ENCODE results near the gene RAD23A.
A peak's percentile ranks its signal among the peaks of the same experiment; 100 is the strongest.

RAD23A gene

DNA sequence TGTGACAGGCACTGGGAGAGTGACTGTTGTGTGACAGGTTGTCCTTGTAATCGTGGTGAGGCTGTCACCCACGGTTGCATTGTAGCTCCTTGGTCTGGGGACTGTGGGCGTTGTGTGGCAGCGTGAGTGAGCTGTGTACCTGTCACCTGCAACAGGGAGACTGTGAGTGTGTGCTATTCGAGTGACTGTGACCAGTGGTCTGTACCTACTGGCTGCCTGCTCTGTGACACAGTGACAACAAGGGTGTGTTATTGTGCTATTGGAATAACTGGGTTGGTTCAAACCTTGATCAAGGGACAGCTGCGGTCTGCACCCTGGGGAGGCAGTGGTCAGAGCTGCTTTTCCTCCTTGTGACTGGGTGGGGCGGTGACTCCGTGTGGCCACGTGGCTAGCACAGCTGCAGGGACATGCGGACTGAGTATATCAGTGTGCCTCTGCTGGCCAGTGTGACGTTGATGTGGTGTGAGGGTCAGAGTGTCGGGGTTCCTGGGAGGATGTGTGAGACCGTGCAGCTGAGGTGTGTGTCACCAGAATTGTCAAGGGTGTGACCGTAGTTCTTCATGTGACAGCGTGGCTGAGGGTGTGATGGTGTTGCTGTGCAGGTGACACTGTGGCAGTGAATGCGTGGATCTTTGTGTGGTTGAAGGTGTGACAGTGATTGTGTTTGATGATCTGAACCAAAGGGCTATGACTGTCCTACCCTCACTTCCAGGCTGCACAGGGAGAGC is 39.6 kb downstream of the RAD23A start:
- DNase-seq, result no peak

DNA sequence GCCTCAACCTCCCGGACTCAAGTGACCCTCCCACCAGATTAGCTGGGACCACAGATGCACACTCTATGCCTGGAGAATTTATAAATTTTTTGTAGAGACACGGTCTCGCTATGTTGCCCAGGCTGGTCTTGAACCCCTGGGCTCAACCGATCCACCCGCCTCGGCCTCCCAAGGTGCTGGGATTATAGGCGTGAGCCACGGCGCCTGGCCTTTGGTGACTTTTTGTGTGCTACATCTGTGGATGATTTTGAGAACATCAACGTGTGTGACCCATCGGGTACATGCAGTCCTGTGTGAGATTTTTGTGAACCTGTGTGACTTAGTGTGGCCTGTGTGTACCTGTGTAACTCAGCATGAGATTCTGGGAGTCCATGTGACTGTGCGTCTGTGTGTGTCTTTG is 41.1 kb downstream of the RAD23A start:
- no peak for DNase-seq

DNA sequence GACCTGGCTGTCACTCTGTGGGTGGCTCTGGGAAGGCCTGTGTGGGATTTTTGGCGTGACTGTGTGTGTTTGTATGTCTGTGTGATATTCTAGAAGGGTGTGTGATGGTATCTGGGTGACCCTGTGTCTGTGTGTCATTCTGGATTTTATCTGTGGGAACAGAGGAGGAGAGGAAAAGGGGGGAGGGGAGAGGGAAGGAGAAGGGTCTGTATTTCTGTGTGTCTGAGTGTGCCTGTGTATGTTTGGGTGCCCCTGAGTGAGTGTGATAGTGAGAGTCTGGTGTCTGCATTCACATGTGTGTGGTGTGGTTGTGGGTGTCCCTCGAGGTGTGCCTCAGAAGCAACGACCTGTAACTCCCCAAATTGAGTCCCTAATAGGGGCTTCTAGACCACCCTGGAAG is 41.5 kb downstream of the RAD23A start:
- no peak for DNase-seq

- no peak for DNase-seq
These were observed 42.1 kb downstream of the RAD23A start for GRCh38 chr19:12987781-12988180.

DNA sequence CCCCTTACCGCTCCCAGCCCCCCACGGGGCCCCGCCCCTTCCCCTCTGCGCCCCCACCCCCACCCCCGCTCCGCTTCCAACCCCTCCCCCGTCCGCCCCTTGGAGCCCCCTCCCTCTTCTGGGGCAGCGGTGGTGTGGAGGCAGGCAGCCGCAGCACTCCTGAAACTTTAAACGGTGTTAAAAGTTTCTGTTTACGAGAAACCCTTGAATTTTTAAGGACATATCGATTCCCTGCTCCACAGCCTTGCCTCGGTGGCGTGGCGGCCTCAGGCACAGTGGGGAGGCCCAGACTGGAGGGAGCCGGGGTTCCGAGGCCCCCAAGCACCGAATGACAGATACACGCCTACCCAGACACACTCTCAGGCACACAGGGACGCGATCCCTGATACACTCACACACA is 44.8 kb downstream of the RAD23A start:
- DNase-seq, result no peak

GRCh38 chr19:12990853-12991252 is 45.2 kb downstream of the RAD23A start:
- no peak for DNase-seq

- DNase-seq, result no peak
These were observed 45.6 kb downstream of the RAD23A start for GRCh38 chr19:12991296-12991695.

DNA sequence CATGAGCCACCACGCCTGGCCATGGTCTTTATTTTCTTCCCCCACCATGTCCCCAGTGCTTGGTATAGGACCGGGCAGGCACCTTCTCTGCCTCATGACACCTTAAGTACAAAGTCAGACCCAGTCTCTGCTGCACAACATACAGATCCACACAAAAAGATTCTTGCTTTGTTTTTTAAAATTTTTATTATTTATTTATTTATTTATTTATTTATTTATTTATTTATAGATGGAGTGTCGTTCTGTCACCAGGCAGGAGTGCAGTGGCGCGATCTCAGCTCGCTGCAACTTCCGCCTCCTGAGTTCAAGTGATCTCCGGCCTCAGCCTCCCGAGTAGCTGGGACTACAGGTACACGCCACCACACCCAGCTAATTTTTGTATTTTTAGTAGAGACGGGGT is 47.1 kb downstream of the RAD23A start:
- no peak for DNase-seq

GRCh38 chr19:12993562-12993961 is 47.9 kb downstream of the RAD23A start:
- no peak for DNase-seq

DNA sequence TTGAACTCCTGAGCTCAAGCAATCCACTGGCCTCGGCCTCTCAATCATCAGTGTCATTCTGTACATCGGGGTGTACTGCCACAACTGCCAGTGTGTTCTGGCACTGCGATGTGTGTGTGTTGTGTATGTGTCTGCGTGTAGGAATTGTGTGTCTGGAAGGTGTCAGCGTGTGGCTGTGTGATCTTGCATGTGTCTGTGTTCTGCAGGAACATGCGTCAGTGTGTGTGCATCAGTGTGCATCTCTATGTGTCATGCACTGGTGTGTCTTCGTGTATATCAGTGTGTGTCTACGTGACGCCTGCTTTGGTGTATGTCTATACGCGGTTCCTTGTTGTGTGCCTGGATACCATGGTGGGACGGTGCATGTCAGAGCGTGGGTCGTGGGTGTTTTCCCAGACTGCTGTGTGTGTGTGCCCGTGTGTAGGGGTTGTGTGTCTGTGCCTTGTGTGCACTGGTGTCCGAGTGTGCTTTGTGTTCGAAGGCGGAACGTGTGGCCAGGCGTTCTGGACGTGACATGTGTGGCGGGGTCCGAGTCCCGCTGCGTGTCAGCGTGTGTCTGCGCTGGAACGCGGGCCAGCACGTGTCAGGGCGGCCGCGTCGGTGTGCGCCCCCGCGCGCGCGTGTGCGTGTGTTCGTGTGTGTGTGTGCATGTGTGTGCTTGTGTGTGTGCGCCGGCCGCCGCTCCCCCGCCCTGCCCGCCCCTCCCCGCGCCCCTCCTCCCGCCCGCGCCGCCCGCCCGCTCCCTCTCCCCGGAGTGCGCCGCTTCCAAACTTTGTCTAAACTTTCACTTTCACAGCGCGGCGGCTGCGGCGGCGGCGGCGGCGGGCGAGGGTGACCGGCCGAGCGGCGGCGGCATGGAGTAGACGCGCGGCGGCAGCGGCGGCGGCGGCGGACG is 49.3 kb downstream of the RAD23A start, which contains the start of gene NFIX:
TSS of gene NFIX (plus strand) at position 775 of the 895 bp plus-strand sequence. CDS start 363 bp downstream, outside the sequence.
- DNase-seq, result peak; percentile 73

GRCh38 chr19:12995596-12996405 is 50.1 kb downstream of the RAD23A start:
- peak; percentile 25 for DNase-seq

DNA sequence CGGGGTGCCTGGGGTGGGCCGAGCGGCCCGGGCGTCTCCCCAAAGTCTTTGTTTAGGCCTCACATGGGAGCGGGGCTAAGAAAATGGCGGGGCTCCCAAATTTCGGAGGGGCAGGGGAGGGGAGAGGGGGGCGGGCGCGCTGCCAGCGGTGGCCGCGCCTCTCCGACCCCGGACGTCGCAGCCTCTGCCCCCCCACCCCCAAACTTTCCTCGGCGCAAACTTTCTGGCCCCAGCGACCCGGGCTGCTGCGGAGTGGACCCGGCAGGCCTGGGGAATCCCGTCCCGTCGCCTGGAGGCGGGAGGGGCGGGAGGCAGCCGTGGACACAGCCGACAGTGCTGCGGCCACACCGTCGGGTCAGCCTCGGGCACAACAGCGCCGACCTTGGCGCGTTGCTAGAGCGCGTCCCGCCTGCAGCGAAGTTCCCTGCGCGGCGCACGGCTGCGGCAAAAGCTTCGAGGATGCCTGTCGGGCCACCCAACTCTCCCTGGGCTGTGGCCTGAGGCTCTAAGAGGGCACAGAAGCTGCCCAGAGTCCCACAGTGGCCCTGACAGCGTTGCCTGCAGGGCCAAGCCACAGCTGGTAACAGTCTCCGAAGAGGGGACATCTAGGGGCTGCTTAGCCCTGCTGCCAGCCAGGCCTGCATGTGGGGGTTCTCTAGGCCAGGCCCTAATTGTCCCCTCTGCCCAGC is 50.9 kb downstream of the RAD23A start:
- DNase-seq, result no peak

GRCh38 chr19:12997179-12997966 is 51.7 kb downstream of the RAD23A start:
- DNase-seq, result no peak

- no peak for DNase-seq
These were observed 52.6 kb downstream of the RAD23A start for GRCh38 chr19:12997967-12998940.

DNA sequence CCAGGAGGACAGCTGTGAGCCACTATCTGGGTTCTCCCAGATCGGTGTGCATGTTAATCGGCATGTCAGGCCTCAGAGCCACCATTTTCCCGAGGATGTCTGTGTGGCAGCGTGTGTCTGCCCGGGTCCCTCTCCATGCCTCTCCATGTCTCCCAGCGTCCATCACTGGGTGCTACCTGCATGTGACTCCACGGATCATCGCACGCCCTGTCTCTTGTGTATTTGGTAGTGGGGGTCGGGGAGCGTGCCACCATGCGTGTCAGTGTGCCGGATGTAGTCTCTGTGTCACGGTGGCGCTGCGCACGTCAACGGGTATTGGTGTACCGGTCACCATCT is 55.5 kb downstream of the RAD23A start:
- no peak for DNase-seq

- no peak for DNase-seq
These were observed 56.0 kb downstream of the RAD23A start for GRCh38 chr19:13001502-13002165.

DNA sequence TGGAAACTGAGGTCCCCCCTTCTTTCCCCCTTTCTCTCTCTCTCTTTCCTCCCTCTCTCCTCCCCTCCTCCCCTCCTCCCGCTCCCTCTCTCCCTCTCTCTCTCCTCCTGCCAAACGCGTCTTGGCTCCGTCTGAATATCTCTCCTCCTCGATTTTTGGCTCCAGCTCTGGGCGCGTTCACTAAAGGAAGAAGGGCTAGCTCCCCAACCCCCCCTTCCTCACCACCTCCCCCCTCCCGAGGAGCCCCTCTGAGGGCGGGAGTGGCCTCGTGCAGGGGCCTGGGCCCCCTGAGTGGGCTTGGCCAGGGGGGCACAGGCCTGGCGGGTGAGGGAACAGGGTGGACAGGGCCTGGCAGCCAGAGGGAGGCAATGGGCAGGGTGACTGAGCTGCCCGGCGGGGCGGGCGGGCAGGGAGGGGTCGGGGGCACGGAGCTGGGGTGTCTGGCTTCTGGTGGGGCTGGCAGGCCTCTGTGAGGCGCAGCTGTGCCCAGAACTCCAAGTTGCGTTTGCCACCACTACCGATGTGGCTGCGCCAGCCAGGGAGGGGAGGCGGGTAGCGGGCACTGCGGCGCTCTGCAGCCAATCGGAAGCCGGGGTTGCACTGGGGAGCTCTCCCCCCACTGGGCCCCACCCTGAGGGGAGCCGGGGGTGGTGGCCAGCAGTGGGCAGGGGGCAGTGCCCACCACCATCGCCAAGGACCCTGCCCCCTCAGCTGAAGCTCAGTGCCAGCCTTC is 56.7 kb downstream of the RAD23A start:
- no peak for DNase-seq

- DNase-seq, result no peak
These were observed 57.4 kb downstream of the RAD23A start for GRCh38 chr19:13003081-13003480.
